Large intestine (tissue), 3 donors: ENCODE data around the gene NECAB2. TPM values are rescaled to one million over a fixed set of nuclear protein-coding genes. Genes with fewer than 3 reads are reported as not detected.

Source experiments
- DNase-seq, 2 donors: peaks; one replicate each; pipeline versions ENCODE4 v3.0.0 to v3.0.0-alpha.2; 2013
- H3K27ac ChIP-seq: one replicate; pipeline ENCODE4 v1.5.1; 2013; ENCODE audit warnings: low read length
- H3K27me3 ChIP-seq: 2 replicates; pipeline ENCODE4 v1.6.1; 2013; ENCODE audit warnings: low read length; ENCODE audit not compliant: control insufficient read depth, insufficient read depth
- H3K36me3 ChIP-seq: 2 replicates; pipeline ENCODE4 v1.6.1; 2013; ENCODE audit warnings: low read length; ENCODE audit not compliant: control insufficient read depth, insufficient read depth
- H3K4me1 ChIP-seq: one replicate; pipeline ENCODE4 v1.6.1; 2013; ENCODE audit warnings: low read length; ENCODE audit not compliant: control insufficient read depth, insufficient read depth
- H3K4me3 ChIP-seq: one replicate; pipeline ENCODE4 v1.5.1; 2013; ENCODE audit warnings: low read length
- H3K9me3 ChIP-seq: one replicate; pipeline ENCODE4 v1.6.1; 2013; ENCODE audit warnings: mild to moderate bottlenecking, low read depth, low read length, moderate library complexity; ENCODE audit not compliant: control insufficient read depth
- WGBS: methylation state at CpG from one replicate; pipeline ENCODE4 v1.1.5; 2013; ENCODE audit warnings: low lambda C conversion rate; ENCODE audit not compliant: insufficient coverage; 5-methylcytosine and 5-hydroxymethylcytosine counted together
- polyA plus RNA-seq: library from polyadenylated mRNA; unstranded; fragments of 120-200 nt; gene quantifications from one replicate; pipeline ENCODE4 v1.2.1, GENCODE V29; 2013

NECAB2 gene
- polyA plus RNA-seq, 1 donor, result 6.6 TPM

- whole genome bisulfite sequencing, result no CpG with 5 or more reads among the region's 45 CpGs
- peaks cover 18% of the 10 kb centered on the region for H3K27me3 ChIP-seq
- no peak overlapping the region for H3K4me3 ChIP-seq
- no peaks in the 10 kb centered on the region for H3K9me3 ChIP-seq
- H3K36me3 ChIP-seq, result no peaks in the 10 kb centered on the region
- H3K27ac ChIP-seq, result no peak overlapping the region
- no peak for DNase-seq
- H3K4me1 ChIP-seq, result no peaks in the 10 kb centered on the region
Measured at GRCh38 chr16:83968891-83969649, 1.0 kb downstream of the NECAB2 start.

GRCh38 chr16:83969771-83970429 is 1.9 kb downstream of the NECAB2 start:
- no peaks in the 10 kb centered on the region for H3K36me3 ChIP-seq
- no CpG with 5 or more reads among the region's 18 CpGs for WGBS
- no peak overlapping the region for H3K27ac ChIP-seq
- peaks cover 18% of the 10 kb centered on the region for H3K27me3 ChIP-seq
- H3K4me3 ChIP-seq, result no peak overlapping the region
- no peaks in the 10 kb centered on the region for H3K4me1 ChIP-seq
- no peaks in the 10 kb centered on the region for H3K9me3 ChIP-seq
- DNase-seq, result no peak

- Histone ChIP-seq H3K27me3 (peaks cover 18% of the 10 kb centered on the region), H3K4me1 (no peaks in the 10 kb centered on the region), H3K27ac (no peak overlapping the region), H3K36me3 (no peaks in the 10 kb centered on the region), H3K4me3 (no peak overlapping the region), H3K9me3 (no peaks in the 10 kb centered on the region)
- WGBS, result no CpG with 5 or more reads among the region's 6 CpGs
- DNase-seq, result no peak
Measured at GRCh38 chr16:83970430-83970815, 2.4 kb downstream of the NECAB2 start.

DNA sequence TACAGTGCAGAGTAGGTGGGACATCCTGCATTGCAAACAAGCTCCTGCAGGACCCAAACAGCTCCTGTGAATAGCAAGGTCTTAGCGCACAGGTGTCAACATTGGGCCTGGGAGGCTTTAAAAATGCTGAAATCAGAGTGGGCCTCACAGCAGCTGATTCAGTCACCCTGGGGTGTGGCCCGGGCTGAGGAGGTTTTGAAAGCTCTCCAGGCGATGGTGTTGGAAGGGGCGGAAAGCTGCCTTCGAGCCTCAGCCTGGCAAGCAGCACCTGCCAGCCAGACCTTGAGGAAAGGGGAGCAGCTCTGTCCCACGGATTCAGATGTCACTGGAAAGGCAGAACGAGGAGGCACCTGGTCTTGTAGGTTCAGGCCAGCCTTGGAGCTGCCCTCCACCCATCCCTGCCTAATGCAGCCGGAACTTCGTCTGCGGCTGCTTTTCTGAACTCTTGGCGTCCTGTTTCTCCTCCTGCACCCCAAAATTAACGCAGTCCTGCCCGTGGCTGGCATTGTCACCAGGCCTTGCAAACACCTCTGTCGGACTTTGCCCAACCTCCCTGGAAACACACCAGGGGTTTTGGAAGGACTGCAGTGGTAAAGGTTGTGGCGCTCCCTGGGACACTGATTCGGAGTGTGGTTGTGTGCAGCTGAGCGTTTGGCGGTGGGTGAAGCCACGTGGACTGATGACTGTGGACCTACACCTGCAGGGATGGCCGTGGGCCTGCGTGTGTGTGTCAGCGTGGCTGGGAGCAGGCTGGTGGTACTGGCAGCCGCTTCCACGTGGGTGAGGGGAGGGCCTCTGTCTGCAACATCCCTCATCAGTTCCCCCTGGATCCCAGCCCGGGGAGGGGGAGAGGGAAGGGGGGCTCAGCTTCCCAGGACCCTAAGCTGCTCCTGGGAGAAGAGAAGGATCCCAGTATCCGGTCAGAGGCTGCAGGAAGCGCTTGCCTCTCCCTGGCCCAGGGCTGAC is 3.4 kb downstream of the NECAB2 start:
- WGBS, result no CpG with 5 or more reads among the region's 27 CpGs
- no peaks in the 10 kb centered on the region for H3K4me1 ChIP-seq
- peaks cover 18% of the 10 kb centered on the region for H3K27me3 ChIP-seq
- no peak overlapping the region for H3K4me3 ChIP-seq
- no peak overlapping the region for H3K27ac ChIP-seq
- no peaks in the 10 kb centered on the region for H3K36me3 ChIP-seq
- H3K9me3 ChIP-seq, result no peaks in the 10 kb centered on the region
- no peak for DNase-seq

DNA sequence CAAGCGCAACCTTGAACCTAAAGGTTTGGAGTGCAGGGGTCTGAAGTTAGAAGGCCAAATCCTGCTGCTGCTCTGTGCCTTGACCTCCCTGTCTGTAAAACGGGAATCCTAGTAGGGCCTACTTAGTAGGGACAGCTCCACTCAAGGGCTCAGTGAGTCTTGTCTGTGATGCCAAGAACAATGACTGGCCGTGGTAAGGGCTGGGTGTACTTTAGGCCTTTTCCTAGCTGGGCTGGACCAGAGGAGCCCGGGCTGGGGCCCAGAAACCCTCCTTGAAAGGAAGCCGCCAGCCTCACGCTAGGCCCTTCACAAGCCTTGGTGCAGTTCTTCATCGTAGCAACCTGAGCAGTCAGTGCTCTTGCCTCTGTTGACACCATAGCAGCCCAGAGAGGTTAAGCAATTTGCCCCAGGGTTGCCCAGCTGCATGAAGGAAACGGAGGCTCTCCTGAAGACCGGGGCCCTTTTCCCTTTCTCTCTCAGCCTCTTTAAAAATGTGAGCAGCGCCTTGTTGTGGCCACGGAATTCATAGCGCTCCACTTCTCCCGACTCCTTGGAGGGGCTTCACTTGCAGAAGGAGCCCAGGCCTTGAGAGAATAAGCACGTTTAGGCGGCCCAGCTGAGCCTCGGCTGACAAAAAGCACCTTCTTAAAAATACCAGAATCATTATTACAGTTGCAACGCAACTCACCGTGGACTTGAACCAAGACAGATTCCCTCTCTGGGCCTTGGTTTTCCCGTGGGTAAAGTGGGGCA is 4.4 kb downstream of the NECAB2 start:
- peaks cover 18% of the 10 kb centered on the region for H3K27me3 ChIP-seq
- DNase-seq, result no peak
- H3K4me3 ChIP-seq, result no peak overlapping the region
- no peak overlapping the region for H3K27ac ChIP-seq
- H3K9me3 ChIP-seq, result no peaks in the 10 kb centered on the region
- H3K4me1 ChIP-seq, result no peaks in the 10 kb centered on the region
- whole genome bisulfite sequencing, result 93% methylated on average over 3 of the region's 19 CpGs
- no peaks in the 10 kb centered on the region for H3K36me3 ChIP-seq

DNA sequence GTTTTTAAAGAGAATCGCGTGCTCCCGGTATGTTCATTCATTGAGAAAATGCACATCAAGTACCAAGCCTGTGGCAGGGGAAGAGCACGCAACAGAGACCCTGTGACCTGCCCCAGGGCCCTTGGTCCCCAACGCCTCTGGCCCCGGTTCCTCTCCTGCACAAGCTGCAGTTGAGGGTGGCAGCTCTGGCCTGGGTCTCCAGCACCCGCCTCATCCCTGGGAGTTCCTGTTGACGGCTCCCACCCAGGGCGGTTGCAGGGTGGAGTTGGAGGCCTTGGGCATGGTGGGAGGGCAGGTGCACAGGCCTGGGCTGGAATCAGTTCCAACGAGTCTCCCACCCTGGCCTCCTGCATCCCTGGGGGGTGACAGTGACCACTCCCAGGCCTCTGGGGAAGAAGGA is 5.0 kb downstream of the NECAB2 start:
- H3K4me1 ChIP-seq, result no peaks in the 10 kb centered on the region
- DNase-seq, result no peak
- H3K27ac ChIP-seq, result no peak overlapping the region
- peaks cover 18% of the 10 kb centered on the region for H3K27me3 ChIP-seq
- no peaks in the 10 kb centered on the region for H3K36me3 ChIP-seq
- no CpG with 5 or more reads among the region's 10 CpGs for WGBS
- no peak overlapping the region for H3K4me3 ChIP-seq
- H3K9me3 ChIP-seq, result peaks cover under 1% of the 10 kb centered on the region

GRCh38 chr16:83973581-83974385 is 5.7 kb downstream of the NECAB2 start:
- DNase-seq, result no peak
- Histone ChIP-seq H3K27me3 (peaks cover 18% of the 10 kb centered on the region), H3K9me3 (peaks cover 6% of the 10 kb centered on the region), H3K4me1 (no peaks in the 10 kb centered on the region), H3K36me3 (no peaks in the 10 kb centered on the region), H3K4me3 (no peak overlapping the region), H3K27ac (no peak overlapping the region)
- WGBS, result no CpG with 5 or more reads among the region's 22 CpGs

- H3K36me3 ChIP-seq, result no peaks in the 10 kb centered on the region
- H3K4me1 ChIP-seq, result no peaks in the 10 kb centered on the region
- peaks cover 6% of the 10 kb centered on the region for H3K9me3 ChIP-seq
- H3K4me3 ChIP-seq, result no peak overlapping the region
- H3K27me3 ChIP-seq, result peaks cover 11% of the 10 kb centered on the region
- WGBS, result no CpG with 5 or more reads among the region's 7 CpGs
- no peak for DNase-seq
- no peak overlapping the region for H3K27ac ChIP-seq
Measured at GRCh38 chr16:83974475-83974874, 6.4 kb downstream of the NECAB2 start.

- no CpG with 5 or more reads among the region's 15 CpGs for WGBS
- Histone ChIP-seq H3K36me3 (no peaks in the 10 kb centered on the region), H3K4me1 (no peaks in the 10 kb centered on the region), H3K9me3 (peaks cover 6% of the 10 kb centered on the region), H3K4me3 (no peak overlapping the region), H3K27me3 (no peaks in the 10 kb centered on the region), H3K27ac (no peak overlapping the region)
- no peak for DNase-seq
Measured at GRCh38 chr16:83975590-83976260, 7.7 kb downstream of the NECAB2 start.
